ENCODE measurements around the gene DENND5A.
"Not testable (repeated sequence)": the region's sequence is repeated elsewhere in the genome, so short reads cannot be mapped to it uniquely, and the experiment has no call there.

Gene DENND5A

DNA sequence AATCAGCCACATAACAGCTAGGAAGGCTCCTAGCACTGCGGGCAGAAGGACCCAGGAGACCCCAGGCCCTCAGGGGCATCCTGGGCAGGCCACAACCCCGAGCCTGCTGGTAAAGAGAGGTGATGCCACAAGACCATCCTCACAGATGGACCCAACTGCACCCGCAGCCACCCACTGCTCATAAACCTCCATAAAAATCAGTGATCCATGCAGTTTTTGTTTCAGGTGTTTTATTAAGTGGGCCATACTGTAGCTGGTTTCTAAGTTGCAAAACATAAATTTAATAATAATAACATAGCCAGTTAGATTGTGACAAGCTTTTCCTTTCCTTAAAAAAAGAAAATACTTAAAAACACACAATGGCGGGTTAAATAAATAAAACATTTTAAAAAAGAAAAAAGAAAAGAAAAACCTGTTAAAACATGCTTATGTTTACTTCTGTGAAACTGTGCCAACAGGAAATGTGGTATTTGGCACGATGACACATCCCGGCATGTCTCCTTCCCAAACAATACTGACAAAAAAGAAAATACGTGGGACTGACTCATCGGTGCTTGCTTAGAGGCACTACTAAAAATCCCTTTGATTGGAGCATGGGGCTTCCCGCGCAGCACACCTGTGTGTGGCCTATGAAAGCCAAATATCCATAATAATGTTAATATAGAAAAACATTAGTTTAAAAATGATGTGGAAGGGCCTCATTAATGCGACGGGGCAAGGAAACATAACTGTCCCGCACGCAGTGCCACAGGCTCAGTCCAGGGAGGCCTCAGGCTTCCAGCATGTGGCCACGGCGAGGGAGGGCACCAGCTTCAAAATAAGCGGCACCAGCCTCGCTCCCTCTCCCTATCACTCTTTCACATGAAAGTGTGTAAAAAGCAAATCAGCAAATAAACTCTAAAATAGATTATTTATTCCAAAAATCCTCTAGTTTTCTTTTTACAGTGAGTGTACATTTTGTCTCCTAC, 126.3 kb downstream of the DENND5A start:
- no peak for DNase-seq (ENCODE audit: low read depth in 2 of 2)

DNA sequence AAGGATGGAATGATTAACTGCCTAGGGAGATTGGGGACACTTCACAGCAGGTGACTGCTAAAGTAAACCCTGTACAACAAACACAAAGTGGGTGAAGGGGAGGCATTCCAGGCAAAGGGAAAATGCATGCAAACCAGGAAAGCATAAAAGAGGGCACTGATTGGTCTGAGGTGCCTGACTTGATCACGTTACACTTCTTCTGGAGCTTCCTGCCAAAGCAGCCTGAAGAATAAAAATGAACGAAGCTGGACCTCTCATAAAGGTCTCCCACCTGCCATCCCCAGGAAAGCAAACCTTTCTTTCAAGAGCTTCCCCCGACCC, 127.1 kb downstream of the DENND5A start:
- no peak for DNase-seq (ENCODE audit: low read depth in 2 of 2)

DNA sequence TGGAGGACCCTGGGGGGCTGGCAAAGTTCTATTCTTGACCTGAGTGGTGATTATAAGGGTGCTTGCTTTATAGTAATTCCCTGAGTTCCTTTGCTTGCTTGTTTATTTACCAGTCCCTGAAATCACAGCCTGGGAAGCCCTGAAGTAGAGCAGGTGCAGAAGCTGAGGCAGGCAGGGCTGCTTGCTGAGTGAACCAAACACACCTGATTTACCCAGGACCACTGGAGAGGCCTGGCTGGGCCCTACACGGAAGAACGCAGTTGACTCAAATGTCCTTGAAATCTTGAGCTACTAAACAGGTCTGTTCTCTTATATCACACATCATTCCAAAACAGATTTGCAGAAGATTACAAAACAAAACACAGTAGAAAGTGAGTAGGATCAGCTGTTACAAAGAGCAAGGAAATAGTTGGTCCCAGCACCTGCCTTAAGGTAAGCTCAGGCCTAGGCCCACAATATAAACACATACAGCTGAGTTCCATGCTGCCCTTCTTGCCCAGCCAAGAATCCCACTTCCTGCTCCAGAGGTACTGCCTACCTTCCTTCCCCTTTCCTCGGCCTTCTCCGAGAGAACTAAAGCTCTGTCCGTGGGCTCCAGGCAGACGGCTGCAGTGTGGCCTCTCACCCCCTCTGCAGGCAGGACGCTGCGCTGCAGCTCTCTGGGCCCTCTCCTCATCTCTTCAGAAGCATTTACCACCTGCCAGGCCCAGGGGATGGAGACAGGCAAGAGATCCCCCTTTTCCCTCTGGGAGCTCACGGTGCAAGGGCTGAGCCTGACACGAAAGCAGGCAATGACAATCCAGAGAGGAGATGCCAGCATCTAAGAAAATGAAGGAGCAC, 127.6 kb downstream of the DENND5A start:
- peak; percentile 20 to 38 for DNase-seq (ENCODE audit: low read depth in 2 of 2)

DNA sequence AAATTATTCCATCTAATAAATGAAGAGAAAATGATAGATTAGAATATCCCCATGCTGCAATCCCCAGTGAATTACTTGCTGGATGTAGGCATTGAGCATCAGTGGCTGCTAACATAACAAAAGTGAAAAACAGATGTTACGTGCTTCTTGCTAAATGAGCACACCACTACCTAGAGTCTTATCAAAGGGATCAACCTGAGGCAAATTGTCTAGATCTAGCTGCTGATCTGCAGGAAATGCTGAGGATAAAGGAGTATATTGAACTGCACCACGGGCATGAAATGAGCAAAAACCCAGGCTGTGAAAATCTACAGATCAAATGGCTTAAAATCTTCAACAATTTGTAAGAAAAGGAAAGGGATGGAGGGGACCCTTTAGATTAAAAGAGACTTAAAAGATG, 128.4 kb downstream of the DENND5A start:
- no peak for DNase-seq (ENCODE audit: low read depth in 2 of 2)

DNA sequence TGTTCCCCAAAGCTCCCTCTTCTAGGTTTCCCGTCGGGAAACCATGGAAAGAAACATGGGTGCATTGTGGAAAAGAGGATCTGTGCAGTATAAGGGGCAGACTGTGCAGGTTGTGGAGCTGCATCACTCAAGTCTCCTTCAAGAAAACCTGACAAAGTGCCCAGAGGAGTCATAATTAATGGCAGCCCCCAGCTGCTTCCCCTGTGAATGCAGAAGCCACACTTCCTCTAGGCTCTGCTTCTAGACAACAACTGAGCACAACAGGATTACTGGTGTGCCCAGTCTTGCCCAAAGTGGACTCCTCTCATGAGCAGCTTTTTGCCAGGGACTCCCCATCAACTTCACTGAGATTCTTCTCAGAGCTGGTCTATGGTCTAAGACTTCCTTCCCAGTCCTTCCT, 131.2 kb downstream of the DENND5A start:
- no peak for DNase-seq (ENCODE audit: low read depth in 2 of 2)

DNA sequence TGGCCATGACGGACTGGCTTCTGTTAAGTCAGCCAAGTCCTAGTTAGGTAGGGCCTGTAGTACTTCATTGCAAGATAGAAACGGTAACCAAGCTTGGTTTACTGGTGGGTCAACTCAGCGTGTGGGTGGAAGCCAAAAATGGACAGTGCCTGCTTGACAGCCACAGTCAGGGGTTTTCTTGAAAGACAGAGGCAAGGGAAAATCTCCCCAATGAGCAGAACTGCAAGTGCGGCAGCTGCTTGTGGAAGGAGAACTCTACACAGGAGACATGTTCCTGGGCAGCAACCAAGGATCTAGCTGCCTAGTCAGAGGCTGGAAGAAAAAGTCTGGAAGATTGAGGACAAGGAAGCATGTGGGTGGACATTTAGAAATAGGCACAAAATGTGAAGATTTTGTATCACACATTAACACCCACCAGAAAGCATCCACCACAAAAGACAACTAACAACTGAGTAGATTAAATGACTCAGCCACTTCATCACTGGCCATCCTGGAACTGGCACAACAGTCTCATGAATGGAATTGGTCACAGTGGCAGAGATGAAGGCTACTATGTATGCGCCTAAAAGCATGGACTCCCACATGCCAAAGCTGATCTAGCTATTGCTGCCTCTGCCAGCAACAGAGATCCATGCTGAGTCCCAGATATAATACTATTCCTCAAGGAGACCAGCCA, 132.8 kb downstream of the DENND5A start:
- no peak for DNase-seq (ENCODE audit: low read depth in 2 of 2)

DNA sequence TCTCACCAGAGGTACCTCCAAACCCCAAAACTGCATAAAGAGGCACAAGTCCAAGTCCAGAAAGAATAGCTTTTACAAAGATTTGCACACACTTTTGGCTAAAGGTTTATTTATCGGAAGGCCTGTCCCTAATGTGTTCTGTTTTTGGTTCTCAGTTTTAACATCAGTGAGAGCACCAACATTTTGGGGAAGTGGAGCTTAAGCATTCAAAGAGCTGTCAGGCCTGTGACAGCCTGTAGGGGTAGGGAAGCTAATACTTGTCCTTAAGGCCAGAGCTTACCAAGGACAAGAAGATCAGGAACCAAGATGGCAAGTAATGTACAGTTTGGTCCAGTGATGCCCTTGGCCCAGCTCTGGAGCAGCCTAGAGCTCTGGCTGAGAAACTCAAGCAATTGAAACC, 134.9 kb downstream of the DENND5A start:
- no peak for DNase-seq (ENCODE audit: low read depth in 2 of 2)

DNA sequence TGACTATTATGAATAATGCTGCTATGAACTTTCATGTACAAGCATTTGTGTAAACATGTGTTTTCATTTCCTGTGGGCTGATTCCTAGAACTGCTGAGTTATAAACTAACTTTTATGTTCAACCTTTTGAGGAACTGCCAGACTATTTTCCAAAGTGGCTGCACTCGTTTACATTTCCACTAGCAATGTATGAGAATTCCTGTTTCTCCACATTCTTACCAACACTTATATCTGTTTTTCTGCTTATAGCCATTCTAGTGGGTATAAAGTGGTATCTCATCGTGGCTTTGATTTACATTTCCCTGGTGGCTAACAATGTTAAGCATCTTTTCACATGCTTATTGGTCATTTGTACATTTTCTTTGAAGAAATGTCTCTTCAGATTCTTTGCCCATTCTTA, 138.5 kb downstream of the DENND5A start:
- DNase-seq (ENCODE audit: low read depth in 2 of 2): no peak

DNA sequence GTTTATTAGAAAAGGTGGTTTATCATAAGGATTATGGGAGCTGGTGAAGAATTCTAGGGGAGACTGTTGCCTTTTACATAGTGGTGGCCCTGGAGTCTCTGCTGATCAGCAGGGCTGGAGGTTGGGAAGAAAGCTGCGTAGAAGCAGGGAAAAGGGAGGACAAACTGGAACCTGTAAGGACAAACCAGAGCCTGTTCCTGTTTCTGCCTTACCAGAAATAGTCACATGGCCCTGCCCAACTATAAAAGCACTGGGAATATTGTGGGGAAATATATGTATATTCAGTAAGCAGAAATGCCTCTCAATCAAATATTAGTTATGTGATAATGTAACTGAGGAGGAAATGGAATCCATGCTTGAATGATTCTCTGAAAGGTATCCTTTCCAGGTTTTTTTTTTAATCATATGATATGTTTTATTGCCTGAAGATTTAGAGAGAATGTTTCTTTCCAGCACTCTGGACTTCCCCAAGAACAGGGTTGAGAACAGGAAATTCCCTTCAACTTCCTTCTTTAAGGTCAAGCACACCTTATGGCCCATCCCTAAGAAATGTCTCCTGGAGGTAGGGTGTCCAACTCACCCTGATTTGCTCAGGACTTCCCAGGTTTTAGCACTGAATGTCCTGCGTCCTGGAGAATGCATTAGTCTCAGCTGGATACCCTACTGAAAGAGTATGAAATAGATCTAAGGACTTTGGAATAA, 139.8 kb downstream of the DENND5A start:
- DNase-seq (ENCODE audit: low read depth in 2 of 2): no peak

DNA sequence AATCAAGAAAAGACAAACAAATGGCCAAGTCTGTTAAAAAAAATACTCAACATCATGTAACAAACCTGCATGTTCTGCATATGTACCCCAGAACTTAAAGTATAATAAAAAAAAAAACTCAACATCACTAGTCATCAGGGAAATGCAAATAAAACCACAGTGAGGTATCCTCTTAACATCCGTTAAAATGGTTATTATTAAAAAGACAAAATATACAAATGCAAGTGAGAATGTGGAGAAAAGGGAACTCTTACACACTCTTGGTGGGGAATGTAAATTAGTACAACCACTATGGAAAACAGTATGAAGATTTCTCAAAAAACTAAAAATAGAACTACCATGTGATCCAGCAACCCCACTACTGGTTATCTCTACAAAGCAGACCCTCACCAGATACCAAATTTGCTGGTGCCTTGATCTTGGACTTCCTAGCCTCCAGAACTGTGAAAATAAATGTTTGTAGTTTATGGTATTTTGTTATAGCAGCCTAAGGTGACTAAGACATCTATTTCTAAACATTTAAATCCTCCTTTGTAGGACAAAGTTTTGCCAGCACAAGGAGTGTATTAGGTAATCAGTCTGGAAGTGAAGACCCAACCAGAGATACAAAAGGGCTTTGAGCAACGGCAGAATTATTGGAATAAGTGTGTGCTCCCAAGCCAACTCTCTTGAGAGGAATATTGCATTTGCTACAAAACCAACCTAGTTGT, 141.4 kb downstream of the DENND5A start:
- DNase-seq (ENCODE audit: low read depth in 2 of 2): no peak

DNA sequence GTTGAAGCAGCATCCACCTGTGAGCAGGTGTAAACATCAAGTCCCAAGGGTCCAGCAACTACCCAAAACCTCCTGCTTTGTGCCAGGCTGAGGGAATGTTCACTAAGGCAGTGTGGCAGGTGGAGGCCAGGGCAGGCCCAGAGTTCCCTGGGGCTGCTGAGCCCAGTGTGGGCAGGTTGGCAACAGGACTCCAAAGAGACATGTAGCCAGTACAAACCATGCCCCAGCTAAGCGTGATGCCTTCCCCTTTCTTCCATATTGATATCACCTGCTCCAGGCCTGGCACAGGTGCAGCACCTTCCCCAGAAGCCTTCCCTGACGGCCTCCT, 143.7 kb downstream of the DENND5A start:
- DNase-seq (ENCODE audit: low read depth in 2 of 2): no peak

DNA sequence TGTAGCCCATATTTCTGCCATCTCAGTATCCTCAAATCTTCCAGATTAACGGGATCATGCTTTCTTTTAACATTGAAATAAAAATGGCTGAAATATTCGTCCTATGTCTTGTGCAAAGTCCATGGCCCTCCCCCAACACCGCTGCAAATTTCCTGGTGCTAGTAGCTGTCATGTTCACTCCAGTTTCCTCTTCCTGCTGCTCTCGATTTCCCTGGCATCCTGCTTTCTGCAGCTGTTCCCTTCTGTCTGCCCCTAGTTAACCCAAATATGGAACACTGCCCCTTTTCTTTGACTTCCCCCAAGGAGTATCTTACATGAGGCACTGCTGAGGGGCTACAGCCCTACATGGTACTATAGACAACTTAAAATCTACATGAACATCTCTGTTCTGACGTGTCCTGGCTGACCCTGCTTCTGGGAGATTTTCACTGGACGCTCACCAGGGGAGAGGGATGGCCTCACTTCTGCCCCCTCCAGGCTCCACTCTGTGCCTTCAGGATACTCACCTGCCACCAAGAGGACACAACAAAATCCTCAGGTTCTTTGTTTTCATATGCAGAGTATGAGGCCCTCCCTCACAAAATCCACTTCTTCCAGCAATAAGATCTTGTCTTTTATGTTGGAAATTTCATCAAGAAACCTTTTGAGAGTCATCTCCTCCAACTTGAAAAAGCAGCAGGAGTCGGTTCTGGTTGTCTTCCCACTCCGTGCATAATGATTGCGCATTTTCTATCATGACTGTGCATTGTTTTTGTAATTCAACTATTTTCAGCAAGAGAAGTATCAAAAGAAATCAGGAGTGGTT, 144.3 kb downstream of the DENND5A start:
- DNase-seq (ENCODE audit: low read depth in 2 of 2): no peak

DNA sequence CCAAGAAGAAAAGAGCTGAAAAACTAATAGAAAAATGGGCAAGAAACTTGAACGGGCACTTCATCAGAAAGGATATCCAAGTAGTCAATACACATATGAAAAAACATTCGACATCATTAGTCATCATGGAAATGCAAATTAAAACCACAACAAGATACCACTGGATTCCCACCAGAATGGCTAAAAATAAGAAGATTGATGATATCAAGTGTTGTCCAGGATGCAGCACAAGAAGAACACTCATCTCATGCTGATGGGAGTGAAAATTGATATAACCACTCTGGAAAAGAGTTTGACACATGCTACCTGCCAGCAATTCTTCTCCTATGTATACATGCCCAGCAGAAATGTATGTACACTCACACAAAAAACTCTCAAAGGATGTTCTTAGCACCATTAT, 146.9 kb downstream of the DENND5A start:
- DNase-seq (ENCODE audit: low read depth in 2 of 2): no peak

DNA sequence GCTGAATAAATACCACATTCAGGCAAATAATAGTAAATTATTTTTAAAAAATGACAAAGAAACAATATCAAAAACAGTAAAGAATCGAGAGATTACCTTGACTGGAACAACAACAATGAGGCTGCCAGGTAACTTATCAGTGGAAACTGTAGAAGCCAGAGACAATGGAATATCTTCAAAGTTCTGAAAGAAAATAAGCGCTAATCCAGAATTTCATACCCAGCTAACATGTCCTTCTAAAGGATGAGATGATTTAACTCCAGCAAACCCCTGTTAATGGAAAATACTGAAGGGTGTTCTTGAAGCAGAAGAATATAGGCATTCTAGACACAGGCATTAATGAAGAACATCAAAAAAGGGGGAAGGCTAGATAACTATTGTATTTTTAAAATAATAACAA, 153.1 kb downstream of the DENND5A start:
- no peak for DNase-seq (ENCODE audit: low read depth in 2 of 2)

DNA sequence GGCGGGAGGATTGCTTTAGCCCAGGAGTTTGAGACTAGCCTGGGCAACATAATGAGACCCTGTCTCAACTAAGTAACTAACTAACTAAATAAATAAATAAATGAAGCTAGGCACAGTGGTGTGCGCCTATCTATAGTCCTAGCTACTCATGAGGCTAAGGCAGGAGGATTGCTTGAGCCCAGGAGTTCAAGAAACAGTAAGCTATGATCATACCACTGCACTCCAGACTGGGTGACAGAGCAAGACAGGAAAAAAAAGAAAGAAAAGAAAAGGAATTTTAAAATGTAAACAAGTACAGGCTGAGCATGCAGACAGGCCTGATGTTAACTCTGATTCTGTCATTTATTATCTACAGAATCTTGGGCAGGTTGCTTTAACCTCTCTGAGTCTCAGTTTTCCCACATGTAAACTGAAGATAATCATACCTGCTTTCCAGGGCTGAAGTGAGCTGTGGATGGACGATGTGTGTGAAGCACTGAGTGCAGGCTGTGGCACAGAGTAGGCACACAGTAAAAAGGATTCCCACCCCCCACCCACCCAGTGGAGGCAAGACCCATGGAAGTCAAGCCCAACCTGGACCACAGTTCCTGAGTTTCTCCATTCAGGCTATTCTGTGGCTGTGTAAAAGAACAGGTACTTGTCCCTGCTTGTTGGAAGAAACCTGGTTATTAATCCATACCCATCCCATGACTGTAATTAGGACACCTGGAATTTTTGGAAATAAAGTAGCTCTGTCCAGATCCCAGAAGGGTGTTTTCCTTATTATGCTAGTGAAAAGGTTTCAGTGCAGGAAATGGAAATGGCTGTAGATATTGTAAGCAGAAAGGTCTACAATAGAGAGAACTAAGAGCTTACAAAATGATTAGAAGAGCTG, 155.1 kb downstream of the DENND5A start:
- no peak for DNase-seq (ENCODE audit: low read depth in 2 of 2)

DNA sequence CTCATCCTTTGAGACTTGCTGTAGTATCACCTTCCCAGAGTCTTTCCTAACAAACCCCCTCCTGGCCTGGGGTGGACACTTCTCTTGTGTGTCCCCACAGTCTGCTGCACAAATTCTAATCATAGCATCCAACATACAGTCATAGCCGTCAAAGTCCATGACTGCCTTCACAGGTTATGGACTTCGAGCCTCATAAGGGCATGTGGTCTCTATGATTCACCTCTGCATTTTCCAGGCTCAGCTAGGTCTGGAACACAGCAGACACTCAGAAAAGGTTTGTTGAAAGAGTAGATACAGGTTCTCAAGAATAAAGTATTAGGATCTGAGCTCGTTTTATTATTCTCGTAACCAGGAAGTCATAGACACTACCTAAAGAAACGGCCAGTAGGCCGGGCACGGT, 160.6 kb downstream of the DENND5A start:
- DNase-seq (ENCODE audit: low read depth in 2 of 2): no peak

DNA sequence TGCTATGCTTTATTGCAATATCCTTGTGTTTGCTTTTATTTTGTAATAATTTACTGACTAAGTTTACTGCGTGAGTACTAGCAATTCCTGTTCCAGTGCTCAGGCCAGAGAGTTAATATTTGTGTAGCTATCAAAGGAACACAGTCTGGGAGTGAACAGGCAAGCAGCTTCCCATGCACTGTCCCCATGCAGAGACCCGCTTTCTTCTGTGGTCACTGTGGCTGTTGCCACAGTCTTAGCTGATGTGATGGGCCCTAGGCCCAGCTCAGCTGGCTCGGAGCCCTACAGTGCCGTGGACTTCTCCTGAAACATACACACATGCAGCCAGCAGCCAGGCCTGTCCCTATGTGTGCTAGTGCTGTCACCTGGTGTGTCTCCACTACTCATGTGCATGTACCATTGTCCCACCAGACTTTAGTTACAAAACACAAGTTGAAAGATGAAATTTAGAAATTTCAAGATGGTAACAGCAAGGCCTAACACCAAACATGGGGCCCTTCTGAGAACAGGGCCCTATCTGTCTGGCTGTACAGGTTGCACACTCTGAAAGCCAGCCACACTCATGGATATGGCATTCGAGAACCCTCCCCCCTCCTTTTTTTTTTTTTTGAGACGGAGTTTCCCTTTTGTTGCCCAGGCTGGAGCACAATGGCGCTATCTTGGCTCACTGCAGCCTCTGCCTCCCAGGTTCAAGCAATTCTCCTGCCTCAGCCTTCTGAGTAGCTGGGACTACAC, 161.4 kb downstream of the DENND5A start:
- no peak for DNase-seq (ENCODE audit: low read depth in 2 of 2)

DNA sequence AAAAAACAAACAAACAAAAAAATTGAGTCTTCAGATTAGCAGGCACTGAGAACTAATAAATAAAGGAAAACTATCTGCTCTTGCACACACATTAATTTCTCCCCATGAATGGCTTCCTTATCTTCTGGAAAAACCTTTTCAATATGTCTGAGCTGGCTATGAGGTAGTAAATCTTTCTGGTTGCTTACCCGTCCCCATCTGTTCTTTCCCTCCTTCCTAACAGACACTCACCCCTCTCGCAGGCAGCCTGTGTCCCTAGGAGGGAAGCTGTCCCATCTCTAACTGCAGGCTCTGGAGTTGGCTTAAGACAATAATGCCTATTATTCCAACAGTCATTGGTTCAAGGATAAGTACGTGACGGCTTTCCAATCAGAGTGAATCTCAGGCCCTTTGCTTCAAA, 165.5 kb downstream of the DENND5A start:
- no peak for DNase-seq (ENCODE audit: low read depth in 2 of 2)

DNA sequence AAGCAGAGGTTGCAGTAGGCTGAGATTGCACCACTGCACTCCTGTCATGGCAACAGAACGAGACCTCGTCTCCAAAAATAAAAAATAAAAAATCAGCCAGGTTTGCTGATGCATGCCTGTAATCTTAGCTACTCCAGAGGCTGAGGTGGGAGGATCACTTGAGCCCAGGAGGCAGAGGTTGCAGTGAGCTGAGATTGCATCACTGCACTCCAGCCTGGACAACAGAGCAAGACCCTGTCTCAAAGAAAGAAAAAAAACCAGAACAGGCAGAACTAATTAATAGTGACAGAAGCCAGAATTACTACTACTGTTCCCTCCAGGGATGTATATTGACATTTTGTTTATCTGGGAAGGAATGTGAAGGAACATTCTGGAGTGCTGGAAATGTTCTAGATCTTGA, 166.7 kb downstream of the DENND5A start:
- DNase-seq (ENCODE audit: low read depth in 2 of 2): not testable (repeated sequence)

Measured in stimulated activated CD8-positive, alpha-beta memory T cell treated with anti-CD3 and anti-CD28 coated beads, Interleukin-2, amount 100 ng/mL, for 1 hour (primary cell).